KMS-11 (cell line): Measurements from ENCODE around the gene ZFR2.
A peak's percentile ranks its signal among the peaks of the same experiment; 100 is the strongest.

Source experiments
- H2AFZ ChIP-seq: fragments of 200-600 bp; sonication (generic); 2 replicates; pipeline ENCODE4 v1.6.1; 2016; ENCODE audit warnings: antibody characterized with exemption, mixed run types, low read depth
- H3K27ac ChIP-seq: fragments of 200-600 bp; sonication (generic); 2 replicates; pipeline ENCODE4 v1.6.1; 2016; ENCODE audit warnings: mild to moderate bottlenecking, mixed run types
- H3K27me3 ChIP-seq: fragments of 200-600 bp; sonication (generic); 2 replicates; pipeline ENCODE4 v1.6.1; 2017; ENCODE audit warnings: mild to moderate bottlenecking, low read depth, mixed run types, moderate library complexity; ENCODE audit not compliant: insufficient read depth
- H3K36me3 ChIP-seq: fragments of 200-600 bp; sonication (generic); 2 replicates; pipeline ENCODE4 v1.6.1; 2017; ENCODE audit warnings: mild to moderate bottlenecking, mixed run types; ENCODE audit not compliant: insufficient read depth
- H3K4me1 ChIP-seq: fragments of 200-600 bp; sonication (generic); 2 replicates; pipeline ENCODE4 v1.6.1; 2016; ENCODE audit warnings: mild to moderate bottlenecking, low read depth, mixed run types; ENCODE audit not compliant: poor library complexity, severe bottlenecking
- H3K4me2 ChIP-seq: fragments of 200-600 bp; sonication (generic); 2 replicates; pipeline ENCODE4 v1.7.0; 2016; ENCODE audit warnings: mild to moderate bottlenecking, mixed run types
- H3K4me3 ChIP-seq: fragments of 200-600 bp; sonication (generic); IDR thresholded peaks from 2 replicates; pipeline ENCODE4 v1.6.1; 2017; ENCODE audit warnings: low read depth, low read length, mixed read lengths; ENCODE audit not compliant: insufficient read depth
- H3K79me2 ChIP-seq: fragments of 200-600 bp; sonication (generic); 2 replicates; pipeline ENCODE4 v1.6.1; 2016; ENCODE audit warnings: low read depth, mixed run types; ENCODE audit not compliant: insufficient read depth
- H3K9ac ChIP-seq: fragments of 200-600 bp; sonication (generic); 2 replicates; pipeline ENCODE4 v1.6.1; 2016; ENCODE audit warnings: mild to moderate bottlenecking, mixed run types
- H4K20me1 ChIP-seq: fragments of 200-600 bp; sonication (generic); 2 replicates; pipeline ENCODE4 v1.6.1; 2016; ENCODE audit warnings: mild to moderate bottlenecking, mixed run types; ENCODE audit not compliant: insufficient read depth
- TF ChIP-seq, protein P1 (sequence below): fragments of 200-600 bp; sonication (generic); conservative IDR thresholded peaks from 2 replicates; pipeline ENCODE4 v1.6.1; 2017; ENCODE audit warnings: low read depth, mild to moderate bottlenecking, antibody characterized with exemption, low read length, moderate library complexity, mixed read lengths

The ZFR2 gene

GRCh38 chr19:3762501-3763459 is 106.1 kb downstream of the ZFR2 start, which contains the start of gene MRPL54:
Gene MRPL54, plus strand, starts transcription at chr19:3762682. Its CDS starts 19 bp downstream, at chr19:3762701.
- peak within 1 kb of the TSS; percentile 90 for H3K9ac ChIP-seq
- peak within 1 kb of the TSS; percentile 80 for H3K4me2 ChIP-seq
- H3K79me2 ChIP-seq: peaks cover 10% of the 10 kb centered on the region; the same call in 1 of the 2 replicates
- peak within 1 kb of the TSS; percentile 91 for H3K27ac ChIP-seq
- no peaks in the 10 kb centered on the region for H3K36me3 ChIP-seq
- H3K4me3 ChIP-seq: no peak within 1 kb of the TSS
- peak within 1 kb of the TSS; percentile 86 for H2AFZ ChIP-seq
- no peaks in the 10 kb centered on the region for H4K20me1 ChIP-seq
- TF ChIP-seq, protein P1, sequence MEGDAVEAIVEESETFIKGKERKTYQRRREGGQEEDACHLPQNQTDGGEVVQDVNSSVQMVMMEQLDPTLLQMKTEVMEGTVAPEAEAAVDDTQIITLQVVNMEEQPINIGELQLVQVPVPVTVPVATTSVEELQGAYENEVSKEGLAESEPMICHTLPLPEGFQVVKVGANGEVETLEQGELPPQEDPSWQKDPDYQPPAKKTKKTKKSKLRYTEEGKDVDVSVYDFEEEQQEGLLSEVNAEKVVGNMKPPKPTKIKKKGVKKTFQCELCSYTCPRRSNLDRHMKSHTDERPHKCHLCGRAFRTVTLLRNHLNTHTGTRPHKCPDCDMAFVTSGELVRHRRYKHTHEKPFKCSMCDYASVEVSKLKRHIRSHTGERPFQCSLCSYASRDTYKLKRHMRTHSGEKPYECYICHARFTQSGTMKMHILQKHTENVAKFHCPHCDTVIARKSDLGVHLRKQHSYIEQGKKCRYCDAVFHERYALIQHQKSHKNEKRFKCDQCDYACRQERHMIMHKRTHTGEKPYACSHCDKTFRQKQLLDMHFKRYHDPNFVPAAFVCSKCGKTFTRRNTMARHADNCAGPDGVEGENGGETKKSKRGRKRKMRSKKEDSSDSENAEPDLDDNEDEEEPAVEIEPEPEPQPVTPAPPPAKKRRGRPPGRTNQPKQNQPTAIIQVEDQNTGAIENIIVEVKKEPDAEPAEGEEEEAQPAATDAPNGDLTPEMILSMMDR: no peak
- no peaks in the 10 kb centered on the region for H3K27me3 ChIP-seq
- H3K4me1 ChIP-seq: peaks cover 23% of the 10 kb centered on the region

DNA sequence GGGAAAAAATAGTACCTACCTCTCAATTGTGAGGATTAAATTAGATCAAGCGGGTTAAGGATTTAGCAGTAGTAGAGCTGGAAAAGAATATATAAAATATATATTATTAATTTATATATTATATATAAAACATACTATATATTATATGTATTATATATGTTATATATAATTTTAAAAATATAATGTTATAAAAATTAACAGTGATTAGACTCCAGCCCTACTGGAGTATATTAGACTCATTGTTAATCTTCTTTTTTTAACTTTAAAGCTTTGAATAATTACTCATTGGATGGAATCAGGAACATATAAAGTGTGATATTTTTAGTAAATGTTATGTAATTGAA is 106.7 kb downstream of the ZFR2 start:
- H4K20me1 ChIP-seq: no peaks in the 10 kb centered on the region
- no peaks in the 10 kb centered on the region for H3K27me3 ChIP-seq
- peaks cover 10% of the 10 kb centered on the region; the same call in 1 of the 2 replicates for H3K79me2 ChIP-seq
- H3K27ac ChIP-seq: peak overlapping the region; percentile 91
- no peak overlapping the region for H3K9ac ChIP-seq
- peak overlapping the region; percentile 86; the same call in 1 of the 2 replicates for H2AFZ ChIP-seq
- H3K36me3 ChIP-seq: no peaks in the 10 kb centered on the region
- peaks cover 23% of the 10 kb centered on the region for H3K4me1 ChIP-seq
- peak overlapping the region; percentile 80 for H3K4me2 ChIP-seq
- H3K4me3 ChIP-seq: no peak overlapping the region
- TF ChIP-seq, protein P1: no peak

DNA sequence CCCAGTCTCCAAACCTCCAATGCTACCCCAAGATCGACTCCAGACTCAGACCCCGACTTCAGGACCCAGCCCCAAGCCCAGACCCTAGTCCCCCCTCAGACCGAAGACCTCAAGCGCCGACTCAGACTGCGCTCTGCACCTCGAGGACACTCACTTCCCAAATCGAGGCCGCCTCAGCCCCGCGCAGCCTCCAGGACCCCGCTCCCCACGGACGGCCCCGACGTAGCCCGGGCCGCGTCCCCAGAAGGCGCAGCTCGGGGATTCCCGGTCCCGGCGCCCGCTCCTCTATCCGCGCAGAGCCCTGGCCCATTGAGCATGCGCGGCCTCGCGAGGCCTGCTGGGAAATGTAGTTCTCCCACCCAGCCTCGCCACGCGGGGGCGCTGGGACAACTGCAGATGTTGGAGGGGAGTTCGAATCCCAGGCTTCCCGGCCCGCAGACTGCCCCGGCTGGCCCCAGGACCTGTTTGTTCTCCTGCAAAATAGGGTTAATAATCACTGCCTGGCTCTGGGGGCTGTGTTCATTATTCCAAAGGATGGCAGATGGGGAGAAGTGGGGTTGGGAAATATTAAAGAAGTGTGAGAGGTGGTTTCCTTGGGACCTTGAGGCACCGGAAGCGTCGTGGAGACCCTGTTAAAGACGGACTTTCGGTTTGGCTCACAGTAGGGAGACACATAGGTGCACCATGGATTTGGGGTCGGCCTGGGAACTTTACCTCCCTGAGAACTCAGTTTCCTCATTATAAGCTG is 107.3 kb downstream of the ZFR2 start, which contains the start of gene APBA3:
Gene APBA3, minus strand, starts transcription at position 311 of the 748 bp plus-strand sequence. CDS start 1,428 bp downstream, outside the sequence.
- peak within 1 kb of the TSS; percentile 86 for H2AFZ ChIP-seq
- H3K79me2 ChIP-seq: peaks cover 10% of the 10 kb centered on the region; the same call in 1 of the 2 replicates
- H4K20me1 ChIP-seq: no peaks in the 10 kb centered on the region
- H3K27ac ChIP-seq: peak within 1 kb of the TSS; percentile 91
- peaks cover 23% of the 10 kb centered on the region for H3K4me1 ChIP-seq
- H3K4me3 ChIP-seq: no peak within 1 kb of the TSS
- H3K9ac ChIP-seq: peak within 1 kb of the TSS; percentile 90
- TF ChIP-seq, protein P1: peak; percentile 81
- H3K27me3 ChIP-seq: no peaks in the 10 kb centered on the region
- no peaks in the 10 kb centered on the region for H3K36me3 ChIP-seq
- H3K4me2 ChIP-seq: peak within 1 kb of the TSS; percentile 80

DNA sequence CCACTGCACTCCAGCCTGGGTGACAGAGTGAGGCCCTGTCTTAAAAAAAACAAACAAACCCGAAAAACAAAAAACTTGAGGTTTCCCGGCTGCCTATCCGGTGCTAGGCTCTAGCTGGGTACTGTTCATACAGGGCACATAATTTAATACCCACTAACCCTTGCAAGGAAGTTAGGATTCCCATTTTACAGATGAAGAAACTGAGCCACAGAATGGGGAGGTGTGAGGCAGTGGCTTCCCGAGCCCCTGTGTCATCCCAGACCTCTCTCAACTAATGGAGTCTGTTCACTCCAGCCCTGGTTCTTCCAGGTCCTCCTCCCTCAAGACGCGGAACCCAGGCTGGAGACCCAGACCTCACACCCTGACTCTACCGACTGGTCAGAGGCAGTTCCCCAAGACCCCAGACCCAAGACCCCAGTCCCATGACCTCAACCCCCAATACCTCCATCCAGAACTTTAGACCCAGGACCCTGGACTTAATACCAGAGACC is 107.9 kb downstream of the ZFR2 start:
- Histone ChIP-seq H3K36me3 (no peaks in the 10 kb centered on the region), H3K9ac (peak overlapping the region; percentile 90), H3K4me2 (peak overlapping the region; percentile 80), H3K79me2 (peaks cover 10% of the 10 kb centered on the region; the same call in 1 of the 2 replicates), H3K27me3 (no peaks in the 10 kb centered on the region), H3K27ac (peak overlapping the region; percentile 65), H3K4me1 (peaks cover 23% of the 10 kb centered on the region), H3K4me3 (no peak overlapping the region), H4K20me1 (no peaks in the 10 kb centered on the region), H2AFZ (peak overlapping the region; percentile 86)
- TF ChIP-seq, protein P1: no peak
